PC-9 (cell line): Measurements from ENCODE around the gene RABGGTA. TPM values are rescaled to one million over a fixed set of nuclear protein-coding genes. Genes with fewer than 3 reads are reported as not detected.

Experiments used
- BruUV-seq: library from RNA; stranded (reverse); fragments of 400-500 nt; replicated peaks from 2 replicates; lab custom pipeline; 2021; lab: Mats Ljungman, UMichigan
- CTCF ChIA-PET: fragments of 300-600 bp; sonication (Branson Sonifier 250); formaldehyde crosslinking; loops from one replicate; lab custom pipeline; 2022; ENCODE audit warnings: antibody characterized with exemption; lab: Charles Lee
- POLR2A ChIA-PET: fragments of 300-600 bp; sonication (Branson Sonifier 250); formaldehyde crosslinking; loops from one replicate; lab custom pipeline; 2022; ENCODE audit warnings: antibody characterized with exemption; ENCODE audit not compliant: unreplicated experiment; lab: Charles Lee
- DNase-seq, 2 experiments: peaks; one replicate each; pipeline versions ENCODE4 v3.0.0 to v3.0.0-alpha.2; 2015 to 2022; ENCODE audit warnings: mixed read lengths in 1 of 2
- H2AFZ ChIP-seq: fragments of 200-600 bp; sonication (generic); 2 replicates; pipeline ENCODE4 v1.8.1; 2017; ENCODE audit warnings: antibody characterized with exemption
- H3F3A ChIP-seq: fragments of 200-600 bp; sonication (generic); 2 replicates; pipeline ENCODE4 v1.8.1; 2017; ENCODE audit warnings: antibody characterized with exemption, mild to moderate bottlenecking, low read depth; ENCODE audit not compliant: insufficient read depth
- H3K27ac ChIP-seq: fragments of 200-600 bp; sonication (generic); 2 replicates; pipeline ENCODE4 v1.6.1; 2016; ENCODE audit warnings: mixed run types
- H3K27me3 ChIP-seq: fragments of 200-600 bp; sonication (generic); 2 replicates; pipeline ENCODE4 v1.6.1; 2016; ENCODE audit warnings: low read depth, mixed run types; ENCODE audit not compliant: insufficient read depth
- H3K36me3 ChIP-seq: fragments of 200-600 bp; sonication (generic); 2 replicates; pipeline ENCODE4 v1.6.1; 2016; ENCODE audit warnings: low read depth, mixed run types
- H3K4me1 ChIP-seq: fragments of 200-600 bp; sonication (generic); replicated peaks from 2 replicates; pipeline ENCODE4 v1.6.1; 2016; ENCODE audit warnings: mixed run types; ENCODE audit not compliant: insufficient read depth
- H3K4me2 ChIP-seq: fragments of 200-600 bp; sonication (generic); 2 replicates; pipeline ENCODE4 v1.6.1; 2017; ENCODE audit warnings: mixed run types
- H3K4me3 ChIP-seq: fragments of 200-600 bp; sonication (generic); 2 replicates; pipeline ENCODE4 v1.6.1; 2016; ENCODE audit warnings: mixed run types
- H3K79me2 ChIP-seq: fragments of 200-600 bp; sonication (generic); 2 replicates; pipeline ENCODE4 v1.6.1; 2017; ENCODE audit warnings: low read depth, mixed run types
- H3K9me2 ChIP-seq: fragments of 200-600 bp; sonication (generic); 2 replicates; pipeline ENCODE4 v1.8.1; 2017; ENCODE audit warnings: mild to moderate bottlenecking; ENCODE audit not compliant: insufficient read depth
- H3K9me3 ChIP-seq: fragments of 200-600 bp; sonication (generic); 2 replicates; pipeline ENCODE4 v1.8.1; 2016; ENCODE audit warnings: low read depth; ENCODE audit not compliant: insufficient read depth
- H4K20me1 ChIP-seq: fragments of 200-600 bp; sonication (generic); 2 replicates; pipeline ENCODE4 v1.8.1; 2017; ENCODE audit not compliant: insufficient read depth
- EZH2 ChIP-seq: fragments of 200-600 bp; sonication (generic); IDR thresholded peaks from 2 replicates; pipeline ENCODE4 v1.8.0; 2017; ENCODE audit warnings: antibody characterized with exemption, low read depth
- intact Hi-C: fragments of 100-400 bp; cut with micrococcal nuclease; formaldehyde crosslinking; loops from one replicate; pipeline ENCODE4 v1.10.0; 2022; ENCODE audit not compliant: unreplicated experiment
- total RNA-seq: library from RNA; stranded (reverse); gene quantifications from 2 replicates; pipeline ENCODE4 v1.2.3, GENCODE V29; 2021
- TF ChIP-seq, protein P1 (sequence below): fragments of 200-600 bp; sonication (generic); conservative IDR thresholded peaks from 2 replicates; pipeline ENCODE4 v1.6.1; 2017; ENCODE audit warnings: mixed run types, antibody characterized with exemption, mild to moderate bottlenecking, moderate library complexity

The RABGGTA gene
- total RNA-seq, 1 experiment from 2014 or later: 25.2 TPM

DNA sequence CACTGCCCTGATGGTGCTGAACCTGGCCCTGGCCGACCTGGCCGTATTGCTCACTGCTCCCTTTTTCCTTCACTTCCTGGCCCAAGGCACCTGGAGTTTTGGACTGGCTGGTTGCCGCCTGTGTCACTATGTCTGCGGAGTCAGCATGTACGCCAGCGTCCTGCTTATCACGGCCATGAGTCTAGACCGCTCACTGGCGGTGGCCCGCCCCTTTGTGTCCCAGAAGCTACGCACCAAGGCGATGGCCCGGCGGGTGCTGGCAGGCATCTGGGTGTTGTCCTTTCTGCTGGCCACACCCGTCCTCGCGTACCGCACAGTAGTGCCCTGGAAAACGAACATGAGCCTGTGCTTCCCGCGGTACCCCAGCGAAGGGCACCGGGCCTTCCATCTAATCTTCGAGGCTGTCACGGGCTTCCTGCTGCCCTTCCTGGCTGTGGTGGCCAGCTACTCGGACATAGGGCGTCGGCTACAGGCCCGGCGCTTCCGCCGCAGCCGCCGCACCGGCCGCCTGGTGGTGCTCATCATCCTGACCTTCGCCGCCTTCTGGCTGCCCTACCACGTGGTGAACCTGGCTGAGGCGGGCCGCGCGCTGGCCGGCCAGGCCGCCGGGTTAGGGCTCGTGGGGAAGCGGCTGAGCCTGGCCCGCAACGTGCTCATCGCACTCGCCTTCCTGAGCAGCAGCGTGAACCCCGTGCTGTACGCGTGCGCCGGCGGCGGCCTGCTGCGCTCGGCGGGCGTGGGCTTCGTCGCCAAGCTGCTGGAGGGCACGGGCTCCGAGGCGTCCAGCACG is 44.6 kb upstream of the RABGGTA start:
- Histone ChIP-seq H3F3A (no peaks in the 10 kb centered on the region; the same call in 1 of the 2 replicates), H3K36me3 (no peaks in the 10 kb centered on the region), H3K4me1 (no peaks in the 10 kb centered on the region), H3K4me2 (no peak overlapping the region), H3K9me2 (no peaks in the 10 kb centered on the region), H2AFZ (no peak overlapping the region), H3K9me3 (no peaks in the 10 kb centered on the region), H4K20me1 (no peaks in the 10 kb centered on the region), H3K4me3 (no peak overlapping the region), H3K27me3 (no peaks in the 10 kb centered on the region), H3K27ac (no peak overlapping the region), H3K79me2 (no peaks in the 10 kb centered on the region)
- ChIA-PET POLR2A (no interaction called here), CTCF (no interaction called here)
- no peak for DNase-seq
- no peak for TF ChIP-seq EZH2
- TF ChIP-seq, protein P1, sequence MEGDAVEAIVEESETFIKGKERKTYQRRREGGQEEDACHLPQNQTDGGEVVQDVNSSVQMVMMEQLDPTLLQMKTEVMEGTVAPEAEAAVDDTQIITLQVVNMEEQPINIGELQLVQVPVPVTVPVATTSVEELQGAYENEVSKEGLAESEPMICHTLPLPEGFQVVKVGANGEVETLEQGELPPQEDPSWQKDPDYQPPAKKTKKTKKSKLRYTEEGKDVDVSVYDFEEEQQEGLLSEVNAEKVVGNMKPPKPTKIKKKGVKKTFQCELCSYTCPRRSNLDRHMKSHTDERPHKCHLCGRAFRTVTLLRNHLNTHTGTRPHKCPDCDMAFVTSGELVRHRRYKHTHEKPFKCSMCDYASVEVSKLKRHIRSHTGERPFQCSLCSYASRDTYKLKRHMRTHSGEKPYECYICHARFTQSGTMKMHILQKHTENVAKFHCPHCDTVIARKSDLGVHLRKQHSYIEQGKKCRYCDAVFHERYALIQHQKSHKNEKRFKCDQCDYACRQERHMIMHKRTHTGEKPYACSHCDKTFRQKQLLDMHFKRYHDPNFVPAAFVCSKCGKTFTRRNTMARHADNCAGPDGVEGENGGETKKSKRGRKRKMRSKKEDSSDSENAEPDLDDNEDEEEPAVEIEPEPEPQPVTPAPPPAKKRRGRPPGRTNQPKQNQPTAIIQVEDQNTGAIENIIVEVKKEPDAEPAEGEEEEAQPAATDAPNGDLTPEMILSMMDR: no peak
- BruUV-seq: no TSS peak
- intact Hi-C loops: no loop called here

DNA sequence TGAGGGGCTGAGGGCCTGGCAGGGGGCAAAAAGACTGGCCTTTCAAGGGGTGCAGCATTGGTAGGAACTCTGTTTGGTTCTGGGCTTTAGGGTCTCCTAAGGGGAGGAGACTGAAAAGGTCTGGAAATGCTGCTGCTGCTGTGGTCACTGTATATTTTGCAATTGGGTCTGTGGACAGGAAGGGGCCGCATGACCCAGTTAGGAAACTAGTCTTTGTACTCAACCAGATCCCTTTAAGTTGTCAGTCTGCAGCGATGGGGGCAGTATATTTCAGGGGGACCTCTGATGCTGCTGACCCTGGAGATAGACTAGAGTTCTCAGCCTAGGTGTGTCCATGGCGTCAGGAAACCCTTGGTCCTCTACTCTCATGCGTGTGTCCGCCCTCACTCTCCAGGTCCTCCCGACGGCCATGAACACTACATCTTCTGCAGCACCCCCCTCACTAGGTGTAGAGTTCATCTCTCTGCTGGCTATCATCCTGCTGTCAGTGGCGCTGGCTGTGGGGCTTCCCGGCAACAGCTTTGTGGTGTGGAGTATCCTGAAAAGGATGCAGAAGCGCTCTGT is 43.9 kb upstream of the RABGGTA start:
- H3F3A ChIP-seq: no peaks in the 10 kb centered on the region; the same call in 1 of the 2 replicates
- no peak for TF ChIP-seq EZH2
- TF ChIP-seq, protein P1: no peak
- ChIA-PET CTCF (no interaction called here), POLR2A (no interaction called here)
- no TSS peak for BruUV-seq
- intact Hi-C loops: no loop called here
- no peak overlapping the region for H3K4me3 ChIP-seq
- H4K20me1 ChIP-seq: no peaks in the 10 kb centered on the region
- H3K79me2 ChIP-seq: no peaks in the 10 kb centered on the region
- H3K4me1 ChIP-seq: no peaks in the 10 kb centered on the region
- no peaks in the 10 kb centered on the region for H3K27me3 ChIP-seq
- H3K4me2 ChIP-seq: no peak overlapping the region
- H3K9me3 ChIP-seq: no peaks in the 10 kb centered on the region
- H3K9me2 ChIP-seq: no peaks in the 10 kb centered on the region
- H3K27ac ChIP-seq: no peak overlapping the region
- H3K36me3 ChIP-seq: no peaks in the 10 kb centered on the region
- no peak overlapping the region for H2AFZ ChIP-seq
- no peak for DNase-seq

DNA sequence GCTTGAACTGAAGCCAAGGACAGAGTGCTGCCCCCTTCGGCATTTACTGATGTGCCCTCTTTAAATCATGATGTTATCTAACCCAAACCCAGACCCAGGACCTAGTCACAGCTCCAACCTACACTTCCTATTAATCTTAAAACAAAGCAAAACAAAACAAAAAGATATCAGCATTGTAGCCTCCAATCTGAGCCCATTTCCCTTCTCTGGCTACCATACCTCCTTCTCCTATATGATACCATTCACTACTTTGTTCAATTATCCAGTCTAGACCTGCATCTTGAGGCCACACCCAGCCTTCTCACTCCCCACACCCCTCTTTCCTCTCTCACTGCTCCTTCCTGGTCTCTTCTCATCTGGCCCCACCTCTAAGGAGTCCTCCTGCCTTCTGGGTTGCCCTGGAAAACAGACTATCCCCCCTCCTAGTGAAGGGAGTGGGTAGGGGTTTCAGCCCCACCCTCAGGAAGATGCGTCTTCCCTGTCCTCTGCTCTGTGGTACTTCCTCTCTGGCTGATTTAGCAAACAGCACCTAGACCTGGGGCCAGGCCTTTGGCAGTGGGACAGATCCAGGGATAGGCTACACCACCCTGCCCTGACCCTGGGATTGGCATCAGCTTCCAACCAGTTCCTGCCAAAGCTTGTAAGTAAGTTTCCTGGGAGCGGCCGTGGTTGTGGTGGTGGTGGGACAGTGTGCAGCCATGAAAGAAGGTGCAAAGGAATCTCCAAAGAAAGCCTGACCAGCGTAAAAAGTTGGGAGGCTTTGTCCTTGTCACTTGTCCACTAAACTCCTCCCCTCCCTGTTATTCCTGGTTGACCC is 43.2 kb upstream of the RABGGTA start:
- no peaks in the 10 kb centered on the region for H3K9me2 ChIP-seq
- BruUV-seq: no TSS peak
- H3K4me1 ChIP-seq: no peaks in the 10 kb centered on the region
- TF ChIP-seq, protein P1: no peak
- TF ChIP-seq EZH2: no peak
- H3K79me2 ChIP-seq: no peaks in the 10 kb centered on the region
- no peaks in the 10 kb centered on the region for H4K20me1 ChIP-seq
- H3K4me3 ChIP-seq: no peak overlapping the region
- intact Hi-C loops: no loop called here
- H3F3A ChIP-seq: no peaks in the 10 kb centered on the region; the same call in 1 of the 2 replicates
- no peak overlapping the region for H3K4me2 ChIP-seq
- no peak overlapping the region for H3K27ac ChIP-seq
- no peaks in the 10 kb centered on the region for H3K36me3 ChIP-seq
- no peaks in the 10 kb centered on the region for H3K9me3 ChIP-seq
- no peaks in the 10 kb centered on the region for H3K27me3 ChIP-seq
- ChIA-PET POLR2A (interaction anchor here (0.7 kb wide), 1 partner anchor 101 kb away, joined by 4 read pairs; no protein-coding TSS in a partner anchor), CTCF (no interaction called here)
- DNase-seq: no peak
- no peak overlapping the region for H2AFZ ChIP-seq
